Measurements from ENCODE around the gene LYPD6B. TPM values are rescaled to one million over a fixed set of nuclear protein-coding genes. Genes with fewer than 3 reads are reported as not detected.

Gene LYPD6B
- total and polyA plus RNA-seq, 4 donors, result 0.13 to 0.59 (median 0.14) TPM

GRCh38 chr2:149063177-149063576, 24.7 kb downstream of the LYPD6B start:
- Histone ChIP-seq H3K9ac (ENCODE audit: low read depth in 1 of 2, low read length in 2 of 2) (no peak overlapping the region), H3K4me1 (ENCODE audit: control insufficient read depth in 4 of 4, insufficient read depth in 4 of 4, low read length in 3 of 4) (no peaks in the 10 kb centered on the region), H3K27ac (ENCODE audit: low read depth in 1 of 2, low read length in 2 of 2) (no peak overlapping the region), H3K4me3 (ENCODE audit: low read depth in 1 of 3, low read length in 3 of 3) (no peak overlapping the region), H3K27me3 (ENCODE audit: control insufficient read depth in 4 of 4, insufficient read depth in 4 of 4, low read length in 3 of 4) (peaks cover 0 to 2% (median 0%) of the 10 kb centered on the region in 4 donors), H3K9me3 (ENCODE audit: control insufficient read depth in 4 of 4, low read length in 3 of 4) (no peaks in the 10 kb centered on the region), H3K36me3 (ENCODE audit: control insufficient read depth in 4 of 4, insufficient read depth in 3 of 4, low read depth in 1 of 4, low read length in 3 of 4) (no peaks in the 10 kb centered on the region)
- 73% methylated on average over 4 of the region's 4 CpGs for WGBS
- TF ChIP-seq HNF4G (IDR thresholded peaks at IDR 0.05) (no peak), GABPA (IDR thresholded peaks at IDR 0.05 in 1 of 2, conservative IDR thresholded peaks at IDR 0.05 in 1 of 2) (no peak), CTCF (IDR thresholded peaks at IDR 0.05; ENCODE audit: low read depth, low read length, missing input control) (no peak), NR2F2 (IDR thresholded peaks at IDR 0.05) (no peak), REST (IDR thresholded peaks at IDR 0.05) (no peak), RAD21 (IDR thresholded peaks at IDR 0.05) (no peak), ZBTB33 (IDR thresholded peaks at IDR 0.05) (no peak), YY1 (IDR thresholded peaks at IDR 0.05) (no peak)
- no peak for DNase-seq (ENCODE audit: low spot score)

- H3K4me1 ChIP-seq (ENCODE audit: control insufficient read depth in 4 of 4, insufficient read depth in 4 of 4, low read length in 3 of 4), result no peaks in the 10 kb centered on the region
- peaks cover 0 to 2% (median 0%) of the 10 kb centered on the region in 4 donors for H3K27me3 ChIP-seq (ENCODE audit: control insufficient read depth in 4 of 4, insufficient read depth in 4 of 4, low read length in 3 of 4)
- no peak overlapping the region for H3K9ac ChIP-seq (ENCODE audit: low read depth in 1 of 2, low read length in 2 of 2)
- 50% methylated on average over 3 of the region's 3 CpGs for WGBS
- H3K4me3 ChIP-seq (ENCODE audit: low read depth in 1 of 3, low read length in 3 of 3), result no peak overlapping the region
- DNase-seq (ENCODE audit: low spot score), result no peak
- H3K27ac ChIP-seq (ENCODE audit: low read depth in 1 of 2, low read length in 2 of 2), result no peak overlapping the region
- TF ChIP-seq, protein P1, sequence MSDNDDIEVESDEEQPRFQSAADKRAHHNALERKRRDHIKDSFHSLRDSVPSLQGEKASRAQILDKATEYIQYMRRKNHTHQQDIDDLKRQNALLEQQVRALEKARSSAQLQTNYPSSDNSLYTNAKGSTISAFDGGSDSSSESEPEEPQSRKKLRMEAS (IDR thresholded peaks at IDR 0.05), result no peak
- TF ChIP-seq HNF4G (IDR thresholded peaks at IDR 0.05) (no peak), FOXA1 (IDR thresholded peaks at IDR 0.05) (no peak), JUND (IDR thresholded peaks at IDR 0.05) (no peak), RXRA (IDR thresholded peaks at IDR 0.05) (no peak), REST (IDR thresholded peaks at IDR 0.05) (no peak), EGR1 (IDR thresholded peaks at IDR 0.05; ENCODE audit: low read depth in 2 of 2) (no peak), ZBTB33 (IDR thresholded peaks at IDR 0.05) (no peak), TAF1 (conservative IDR thresholded peaks at IDR 0.05) (no peak), GABPA (IDR thresholded peaks at IDR 0.05 in 1 of 2, conservative IDR thresholded peaks at IDR 0.05 in 1 of 2) (no peak), SP1 (IDR thresholded peaks at IDR 0.05) (no peak), HNF4A (conservative IDR thresholded peaks at IDR 0.05) (no peak), NR2F2 (IDR thresholded peaks at IDR 0.05) (no peak), YY1 (IDR thresholded peaks at IDR 0.05) (no peak), RAD21 (IDR thresholded peaks at IDR 0.05) (no peak)
- TF ChIP-seq, protein P2, sequence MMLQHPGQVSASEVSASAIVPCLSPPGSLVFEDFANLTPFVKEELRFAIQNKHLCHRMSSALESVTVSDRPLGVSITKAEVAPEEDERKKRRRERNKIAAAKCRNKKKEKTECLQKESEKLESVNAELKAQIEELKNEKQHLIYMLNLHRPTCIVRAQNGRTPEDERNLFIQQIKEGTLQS (IDR thresholded peaks at IDR 0.05), result no peak
- no peaks in the 10 kb centered on the region for H3K36me3 ChIP-seq (ENCODE audit: control insufficient read depth in 4 of 4, insufficient read depth in 3 of 4, low read depth in 1 of 4, low read length in 3 of 4)
- no peaks in the 10 kb centered on the region for H3K9me3 ChIP-seq (ENCODE audit: control insufficient read depth in 4 of 4, low read length in 3 of 4)
These were observed 25.9 kb downstream of the LYPD6B start for GRCh38 chr2:149064365-149064841.
